ENCODE data around the gene MRPL47.

DNA sequence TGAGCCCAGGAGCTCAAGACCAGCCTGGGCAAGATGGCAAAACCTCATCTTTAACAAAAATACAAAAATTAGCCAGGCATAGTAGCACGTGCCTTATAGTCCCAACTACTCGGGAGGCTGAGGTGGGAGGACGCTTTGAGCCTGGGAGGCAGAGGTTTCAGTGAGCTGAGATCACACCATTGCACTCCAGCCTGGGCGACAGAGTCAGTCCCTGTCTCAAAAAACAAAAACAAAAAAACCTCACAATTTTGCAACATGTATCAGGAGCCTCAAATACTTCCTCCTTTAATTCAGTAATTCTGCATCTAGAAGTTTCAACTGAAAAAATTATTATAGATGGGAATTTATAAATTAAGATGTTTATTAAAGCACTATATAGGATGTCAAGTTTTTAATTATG is 1.1 kb downstream of the MRPL47 start:
- TF ChIP-seq, protein P1, sequence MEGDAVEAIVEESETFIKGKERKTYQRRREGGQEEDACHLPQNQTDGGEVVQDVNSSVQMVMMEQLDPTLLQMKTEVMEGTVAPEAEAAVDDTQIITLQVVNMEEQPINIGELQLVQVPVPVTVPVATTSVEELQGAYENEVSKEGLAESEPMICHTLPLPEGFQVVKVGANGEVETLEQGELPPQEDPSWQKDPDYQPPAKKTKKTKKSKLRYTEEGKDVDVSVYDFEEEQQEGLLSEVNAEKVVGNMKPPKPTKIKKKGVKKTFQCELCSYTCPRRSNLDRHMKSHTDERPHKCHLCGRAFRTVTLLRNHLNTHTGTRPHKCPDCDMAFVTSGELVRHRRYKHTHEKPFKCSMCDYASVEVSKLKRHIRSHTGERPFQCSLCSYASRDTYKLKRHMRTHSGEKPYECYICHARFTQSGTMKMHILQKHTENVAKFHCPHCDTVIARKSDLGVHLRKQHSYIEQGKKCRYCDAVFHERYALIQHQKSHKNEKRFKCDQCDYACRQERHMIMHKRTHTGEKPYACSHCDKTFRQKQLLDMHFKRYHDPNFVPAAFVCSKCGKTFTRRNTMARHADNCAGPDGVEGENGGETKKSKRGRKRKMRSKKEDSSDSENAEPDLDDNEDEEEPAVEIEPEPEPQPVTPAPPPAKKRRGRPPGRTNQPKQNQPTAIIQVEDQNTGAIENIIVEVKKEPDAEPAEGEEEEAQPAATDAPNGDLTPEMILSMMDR (IDR thresholded peaks at IDR 0.05), result no peak
- no peak for TF ChIP-seq POLR2A (IDR thresholded peaks at IDR 0.05)
